GDM1 (cell line): ENCODE measurements around the gene ARFGAP1.

Source experiments
- DNase-seq: peaks from one replicate; lab custom pipeline; 2025; lab: John Stamatoyannopoulos, UW

The ARFGAP1 gene

DNA sequence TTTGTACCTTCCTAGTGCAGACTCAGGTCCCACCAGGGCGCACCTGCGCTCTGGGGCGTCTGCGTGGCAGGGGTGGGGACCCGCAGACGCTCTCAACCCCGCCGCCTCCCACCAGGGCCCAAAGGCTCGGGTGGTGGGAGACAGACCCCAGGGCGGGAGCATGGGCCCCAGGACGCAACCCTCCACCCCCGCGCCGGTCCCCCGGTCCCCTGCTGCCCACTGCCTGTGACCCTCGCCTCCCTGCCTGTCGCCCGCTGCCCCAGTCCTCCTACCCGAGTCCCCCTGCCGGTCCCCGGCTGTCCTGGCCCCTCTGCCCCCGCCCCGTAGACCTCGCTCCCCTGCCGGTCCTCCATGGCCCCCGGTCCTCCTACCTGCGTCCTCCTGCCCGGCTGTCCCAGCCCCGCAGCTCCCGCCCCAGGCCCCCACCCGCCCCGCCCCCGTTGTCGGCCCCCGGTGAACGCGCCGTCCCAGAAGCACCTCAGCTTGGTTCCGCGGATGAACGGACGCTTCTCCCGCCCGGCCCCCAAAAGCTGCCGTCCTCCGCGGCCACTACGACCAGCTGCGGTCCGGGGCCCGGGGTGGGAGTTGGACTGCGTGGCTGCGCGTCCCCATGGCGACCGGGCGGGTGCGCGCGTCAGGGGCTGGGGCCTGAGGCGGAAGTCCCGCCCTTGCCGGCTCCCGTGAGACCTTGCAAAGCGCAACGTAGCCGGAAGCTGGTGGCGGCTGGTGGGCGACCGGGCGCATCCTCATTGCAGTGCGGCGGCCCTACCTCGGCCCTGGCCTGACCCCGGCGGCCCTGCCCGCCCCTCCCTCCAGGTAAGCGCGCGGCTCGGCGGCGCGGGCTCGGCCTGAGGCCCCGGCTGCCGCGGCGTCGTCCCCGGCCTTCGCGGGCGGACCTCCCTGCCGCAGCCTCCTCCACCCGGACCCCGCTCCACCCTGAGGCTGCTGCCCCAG is at the start of gene ARFGAP1:
ARFGAP1 (plus strand) TSS at position 709 of the 954 bp plus-strand sequence. CDS start 2,768 bp downstream, outside the sequence.
- DNase-seq = peak; percentile 70

DNA sequence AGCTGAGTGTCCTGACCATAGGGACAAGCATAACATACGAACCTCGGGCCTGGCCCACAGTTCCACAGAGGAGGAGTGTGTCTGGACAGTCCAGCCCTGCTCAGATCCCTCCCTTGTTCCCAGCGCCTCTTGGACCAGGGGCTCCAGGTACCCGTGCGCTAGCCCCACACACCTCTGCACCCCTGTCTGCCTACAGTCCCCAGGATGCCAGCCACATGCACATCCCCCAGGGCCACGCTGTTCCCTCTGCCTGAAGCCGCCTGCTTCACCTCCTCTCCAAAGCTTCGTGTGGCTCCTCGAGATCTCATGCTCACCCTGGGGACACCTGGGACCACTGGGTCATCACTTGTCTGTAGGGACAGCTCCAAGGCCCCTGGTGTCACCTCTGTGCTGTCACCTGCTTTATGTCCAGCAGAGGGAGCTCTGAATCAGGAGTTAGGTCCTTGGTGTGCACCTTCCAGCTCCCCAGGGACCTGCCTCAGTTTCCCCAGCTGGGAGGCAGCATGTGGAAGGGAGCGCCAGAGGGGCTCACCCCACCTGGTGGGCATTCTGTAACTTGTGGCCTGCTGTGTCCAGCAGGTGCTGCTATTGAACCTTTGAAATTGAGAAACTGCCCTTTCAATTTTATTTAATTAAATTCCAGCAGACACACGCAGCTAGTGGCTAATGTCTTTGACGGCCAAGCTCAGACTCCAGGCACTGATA is 49.3 kb upstream of the ARFGAP1 start:
- no peak for DNase-seq

DNA sequence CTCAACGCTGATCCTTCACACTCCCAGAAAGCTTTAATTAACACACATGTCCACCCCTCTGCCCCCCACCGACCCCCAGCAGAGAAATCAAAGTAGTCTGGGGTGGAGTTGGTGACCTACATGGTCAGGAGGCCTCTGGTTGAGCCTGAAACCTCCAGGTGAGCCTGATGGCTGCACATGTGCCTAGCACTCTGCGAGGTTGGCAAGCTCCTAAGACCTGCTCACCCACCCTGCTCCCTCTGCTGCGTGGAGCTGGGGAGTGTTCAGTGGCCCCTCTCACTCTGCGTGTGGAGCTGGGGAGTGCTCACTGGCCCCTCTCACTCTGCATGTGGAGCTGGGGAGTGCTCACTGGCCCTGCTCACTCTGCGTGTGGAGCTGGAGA is 48.8 kb upstream of the ARFGAP1 start:
- DNase-seq = no peak

DNA sequence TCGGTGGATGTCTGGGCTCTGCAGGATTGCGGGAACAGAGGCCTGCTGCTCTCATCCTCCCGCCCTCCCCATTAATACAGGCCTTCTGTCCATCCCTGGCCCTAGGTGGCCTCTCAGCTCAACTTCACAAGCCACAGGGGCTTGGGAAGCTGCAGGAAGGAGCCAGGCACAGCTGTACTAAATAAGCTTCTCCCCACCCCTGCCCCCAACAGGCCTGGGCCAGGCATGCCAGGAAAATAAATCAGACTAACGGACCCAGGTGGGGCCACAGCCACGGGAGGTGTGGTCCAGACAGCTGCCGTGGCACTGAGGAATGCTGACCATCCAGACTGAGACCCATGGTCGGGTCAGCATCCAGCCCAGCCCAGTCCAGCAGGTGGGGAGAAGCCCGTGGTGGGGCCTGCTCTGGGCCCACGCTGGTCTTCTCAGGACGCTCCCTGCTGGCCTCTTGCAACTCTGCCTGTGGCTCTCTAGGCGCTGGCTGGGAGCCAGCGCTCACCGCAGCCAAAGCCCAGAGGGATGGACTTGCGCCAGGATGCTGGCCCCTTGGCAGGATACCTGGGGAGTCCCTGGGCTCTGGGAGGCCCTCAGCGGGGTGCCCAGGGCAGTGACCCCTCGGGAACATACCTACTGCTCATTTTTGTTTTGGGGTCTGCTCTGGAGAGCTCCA is 48.1 kb upstream of the ARFGAP1 start:
- no peak for DNase-seq

GRCh38 chr20:63225082-63225454 is 47.5 kb upstream of the ARFGAP1 start:
- no peak for DNase-seq

GRCh38 chr20:63226042-63226943 is 46.3 kb upstream of the ARFGAP1 start:
- DNase-seq = no peak

GRCh38 chr20:63227260-63227659 is 45.4 kb upstream of the ARFGAP1 start:
- no peak for DNase-seq

GRCh38 chr20:63228806-63229205 is 43.8 kb upstream of the ARFGAP1 start:
- no peak for DNase-seq

- no peak for DNase-seq
These were observed 41.8 kb upstream of the ARFGAP1 start for GRCh38 chr20:63230800-63231268.

- DNase-seq = no peak
These were observed 40.2 kb upstream of the ARFGAP1 start for GRCh38 chr20:63232235-63233060.

DNA sequence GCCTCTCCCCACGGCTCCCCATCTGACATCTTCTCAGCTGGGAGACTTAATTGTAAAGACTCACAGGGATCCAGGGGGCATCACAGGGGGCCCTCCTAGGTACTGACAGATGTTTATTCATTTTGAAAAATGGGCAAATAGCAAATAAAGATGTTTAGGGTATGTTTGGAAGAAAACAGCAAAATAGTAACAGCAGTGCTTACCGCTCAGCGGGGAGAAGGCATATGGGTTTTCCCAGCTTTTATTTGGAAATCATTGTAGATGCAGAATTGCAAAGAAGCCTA is 39.6 kb upstream of the ARFGAP1 start:
- no peak for DNase-seq

GRCh38 chr20:63233924-63234323 is 38.7 kb upstream of the ARFGAP1 start:
- DNase-seq = no peak

DNA sequence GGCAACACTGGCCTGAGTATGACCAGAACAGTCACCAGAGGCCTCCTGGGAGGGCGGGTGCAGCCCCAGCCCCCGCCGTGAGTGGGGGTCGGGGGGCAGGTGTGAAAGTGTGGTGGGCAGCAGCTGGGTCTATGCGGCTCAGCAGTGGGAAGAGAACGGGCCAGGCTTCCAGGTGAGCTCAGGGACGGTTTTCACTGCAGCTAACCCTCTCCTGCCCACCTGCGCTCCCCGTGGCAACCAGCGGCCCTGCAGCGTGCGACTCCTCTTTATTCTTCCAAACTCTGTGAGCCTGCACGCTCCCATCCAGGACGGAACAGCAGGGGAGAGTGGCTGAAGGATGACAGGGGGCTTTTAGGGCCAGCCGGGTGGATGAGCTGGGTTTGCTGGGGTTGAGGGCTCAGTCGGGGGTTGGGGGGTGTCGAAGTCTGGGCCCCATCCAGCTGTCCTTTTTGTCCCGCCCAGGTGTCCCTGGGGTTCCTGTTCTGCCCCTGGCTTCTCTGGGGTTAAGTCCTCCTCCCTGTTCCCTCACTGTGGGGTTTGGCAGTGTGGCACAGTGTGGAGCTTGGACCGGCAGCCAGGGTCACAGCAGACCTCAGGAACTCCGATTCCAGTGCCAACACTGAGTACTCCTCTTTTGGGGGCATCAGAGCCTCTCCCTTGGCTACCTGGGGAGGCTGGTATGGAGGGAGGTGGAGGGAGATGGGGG is 37.8 kb upstream of the ARFGAP1 start:
- no peak for DNase-seq

DNA sequence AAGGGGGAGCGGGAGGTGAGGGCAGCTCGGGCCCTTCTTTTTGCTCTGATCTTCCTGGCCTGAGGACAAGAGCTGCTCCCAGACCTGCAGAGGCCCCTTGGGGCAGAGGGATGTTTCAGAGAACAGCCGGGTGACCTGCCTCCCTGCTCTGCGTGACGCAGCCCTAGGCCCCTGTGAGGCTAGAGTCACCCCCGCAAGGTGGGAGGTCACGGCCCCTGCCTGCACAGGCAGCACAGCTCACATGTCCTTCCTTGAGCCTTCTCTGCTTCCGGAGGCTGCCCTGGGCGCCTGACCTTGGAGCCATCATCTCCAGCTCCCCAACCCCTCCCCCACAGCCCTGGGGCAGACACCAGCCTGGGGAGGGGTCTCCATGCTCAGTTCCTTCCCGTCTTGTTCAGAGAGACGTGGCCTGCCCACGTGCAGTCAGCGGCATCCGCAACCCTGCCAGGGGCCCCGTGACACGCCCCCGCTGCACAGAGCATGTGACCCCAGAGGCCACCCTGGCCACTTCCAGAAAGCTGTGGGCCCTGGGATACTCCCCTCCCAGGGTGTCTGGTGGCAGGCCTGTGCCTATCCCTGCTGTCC is 37.1 kb upstream of the ARFGAP1 start, which contains the start of gene BIRC7:
BIRC7 (plus strand) TSS at position 507 of the 585 bp plus-strand sequence. CDS start 192 bp downstream, outside the sequence.
- DNase-seq = no peak

DNA sequence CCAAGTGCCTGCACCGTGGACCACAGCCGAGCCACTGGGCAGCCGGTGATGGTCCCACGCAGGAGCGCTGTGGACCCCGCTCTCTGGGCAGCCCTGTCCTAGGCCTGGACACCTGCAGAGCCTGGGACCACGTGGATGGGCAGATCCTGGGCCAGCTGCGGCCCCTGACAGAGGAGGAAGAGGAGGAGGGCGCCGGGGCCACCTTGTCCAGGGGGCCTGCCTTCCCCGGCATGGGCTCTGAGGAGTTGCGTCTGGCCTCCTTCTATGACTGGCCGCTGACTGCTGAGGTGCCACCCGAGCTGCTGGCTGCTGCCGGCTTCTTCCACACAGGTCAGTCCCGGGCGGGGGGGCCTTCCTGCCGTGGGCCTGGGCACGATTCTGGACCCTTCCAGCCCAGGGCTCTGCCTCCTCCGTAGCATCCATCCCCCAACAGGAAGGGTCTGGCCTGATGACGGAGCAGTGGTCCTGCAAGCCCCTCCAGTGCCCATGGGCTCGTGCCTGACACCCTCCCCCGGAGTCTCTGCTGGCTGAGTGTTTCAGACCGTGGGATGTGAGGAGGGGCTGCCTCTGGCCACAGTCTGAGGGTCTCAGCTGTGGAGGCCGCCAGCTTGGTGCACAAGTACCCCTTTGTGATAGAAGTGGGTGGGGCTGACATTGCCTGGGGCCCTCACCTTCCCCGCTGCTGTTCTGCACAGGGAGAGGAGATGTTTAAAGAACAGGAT is 36.3 kb upstream of the ARFGAP1 start:
- DNase-seq = no peak

DNA sequence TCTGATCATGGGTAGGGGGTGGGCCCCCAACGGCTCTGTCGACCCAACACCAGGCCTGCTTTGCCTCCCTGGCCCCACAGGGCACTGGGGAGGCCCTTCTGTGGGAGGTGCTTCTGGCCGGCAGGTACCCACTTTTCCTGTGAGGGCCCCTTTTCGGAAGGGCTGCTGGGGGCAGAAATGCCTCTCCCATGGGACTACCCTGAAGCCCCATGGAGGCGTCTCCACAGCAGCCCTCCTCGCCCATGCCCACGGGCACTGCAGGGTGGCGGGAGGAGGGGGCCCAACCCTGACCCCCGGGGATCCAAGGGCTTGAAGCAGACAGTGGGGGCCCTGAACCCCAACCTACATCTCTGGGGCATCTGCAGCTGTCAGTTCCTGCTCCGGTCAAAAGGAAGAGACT is 34.6 kb upstream of the ARFGAP1 start:
- no peak for DNase-seq

DNA sequence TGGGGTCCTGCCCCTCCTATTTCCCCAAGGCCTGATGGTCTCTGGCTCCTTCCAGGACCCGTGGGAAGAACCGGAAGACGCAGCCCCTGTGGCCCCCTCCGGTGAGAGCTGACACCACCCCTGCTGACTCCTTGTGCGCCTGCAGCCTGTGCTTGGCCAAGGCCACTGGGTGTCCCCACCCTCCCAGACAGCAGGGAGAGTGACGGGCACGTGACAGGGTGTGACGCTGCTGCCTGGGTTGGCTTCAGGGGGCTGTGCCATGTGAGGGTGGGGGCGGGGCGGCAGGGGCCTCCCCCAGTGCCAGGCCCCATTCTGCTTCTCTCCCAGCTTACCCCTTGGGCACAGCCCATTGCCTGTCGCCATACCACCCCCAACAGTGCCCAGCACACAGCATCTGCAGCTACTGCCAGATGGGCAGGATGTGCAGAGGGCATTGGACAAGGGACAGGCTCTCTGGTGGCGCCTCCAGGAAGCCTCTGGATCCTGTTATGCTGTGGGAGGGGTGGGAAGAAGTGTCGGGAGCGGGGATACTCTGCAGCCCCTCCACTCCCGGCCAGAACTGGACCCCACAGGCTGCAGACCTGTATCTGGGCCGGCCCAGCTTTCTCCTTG is 34.0 kb upstream of the ARFGAP1 start:
- no peak for DNase-seq

GRCh38 chr20:63239431-63239830 is 33.2 kb upstream of the ARFGAP1 start:
- no peak for DNase-seq

GRCh38 chr20:63240004-63240403 is 32.6 kb upstream of the ARFGAP1 start:
- no peak for DNase-seq
